Cardiac fibroblast (primary cell): ENCODE data around the gene ABO.
"Not testable (repeated sequence)": the region's sequence is repeated elsewhere in the genome, so short reads cannot be mapped to it uniquely, and the experiment has no call there.

Experiments
- DNase-seq, 2 donors: peaks; one replicate each; pipeline versions ENCODE4 v3.0.0 to v3.0.0-alpha.2; 2010; ENCODE audit warnings: low read depth in 2 of 2
- H3K4me3 ChIP-seq, 2 donors: replicated peaks in 1 of 2; 1 replicate in 1 of 2; 2 replicates in 1 of 2; pipeline ENCODE4 v1.5.1; 2011; ENCODE audit warnings: low read depth in 2 of 2, low read length in 2 of 2, mild to moderate bottlenecking in 2 of 2, moderate library complexity in 1 of 2
- TF ChIP-seq, protein P1 (sequence below): IDR thresholded peaks from one replicate; pipeline ENCODE4 v1.5.1; 2011; ENCODE audit warnings: low read depth, mild to moderate bottlenecking, low read length, inconsistent platforms

The ABO gene

DNA sequence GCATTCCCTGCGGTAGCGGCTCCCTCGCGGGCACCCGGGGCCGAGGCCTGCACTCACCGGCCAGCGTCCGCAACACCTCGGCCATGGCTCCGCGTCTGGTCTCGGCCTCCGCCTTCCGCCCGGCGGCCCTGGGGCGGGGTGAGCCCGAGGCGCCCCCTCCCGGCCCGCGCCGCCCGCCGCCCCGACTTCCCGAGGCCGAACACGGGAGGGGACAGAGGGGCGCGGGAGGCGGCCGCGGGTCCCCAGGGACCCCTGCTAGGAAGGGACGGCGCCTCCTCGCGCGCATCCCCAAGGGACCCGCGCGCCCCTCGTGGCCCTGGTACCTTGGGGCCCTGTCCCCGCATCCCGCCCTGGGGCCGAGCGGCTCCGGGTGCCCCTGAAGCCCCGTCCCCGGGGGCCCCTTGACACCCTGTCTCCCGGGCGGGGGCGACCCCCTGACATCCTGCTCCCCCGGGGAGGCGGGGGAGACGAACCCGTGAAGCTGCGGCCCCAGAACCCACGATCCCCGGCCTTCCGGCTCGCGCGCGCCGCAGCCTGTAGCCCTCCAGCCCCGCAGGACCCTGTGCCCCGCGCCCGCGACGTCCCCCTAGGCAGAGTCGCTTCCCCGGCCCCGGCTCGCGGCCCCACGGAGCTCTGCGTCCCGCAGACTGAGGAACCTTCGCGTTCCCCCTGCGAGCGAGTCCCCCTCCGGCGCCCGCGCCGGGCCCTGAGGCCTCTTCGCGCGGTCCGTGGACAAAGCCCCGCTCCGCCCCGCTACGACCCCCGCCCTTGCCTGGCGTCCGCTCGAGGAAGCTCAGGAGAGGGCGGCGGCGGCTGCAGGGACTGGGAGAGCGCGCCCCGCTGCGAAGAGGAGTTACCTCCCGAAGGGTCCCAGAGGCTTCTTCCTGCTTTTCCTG, at the start of gene ABO:
Gene ABO, minus strand, starts transcription at position 97 of the 896 bp plus-strand sequence.
- H3K4me3 ChIP-seq, result no peak within 1 kb of the TSS
- DNase-seq, result no peak
- TF ChIP-seq, protein P1, sequence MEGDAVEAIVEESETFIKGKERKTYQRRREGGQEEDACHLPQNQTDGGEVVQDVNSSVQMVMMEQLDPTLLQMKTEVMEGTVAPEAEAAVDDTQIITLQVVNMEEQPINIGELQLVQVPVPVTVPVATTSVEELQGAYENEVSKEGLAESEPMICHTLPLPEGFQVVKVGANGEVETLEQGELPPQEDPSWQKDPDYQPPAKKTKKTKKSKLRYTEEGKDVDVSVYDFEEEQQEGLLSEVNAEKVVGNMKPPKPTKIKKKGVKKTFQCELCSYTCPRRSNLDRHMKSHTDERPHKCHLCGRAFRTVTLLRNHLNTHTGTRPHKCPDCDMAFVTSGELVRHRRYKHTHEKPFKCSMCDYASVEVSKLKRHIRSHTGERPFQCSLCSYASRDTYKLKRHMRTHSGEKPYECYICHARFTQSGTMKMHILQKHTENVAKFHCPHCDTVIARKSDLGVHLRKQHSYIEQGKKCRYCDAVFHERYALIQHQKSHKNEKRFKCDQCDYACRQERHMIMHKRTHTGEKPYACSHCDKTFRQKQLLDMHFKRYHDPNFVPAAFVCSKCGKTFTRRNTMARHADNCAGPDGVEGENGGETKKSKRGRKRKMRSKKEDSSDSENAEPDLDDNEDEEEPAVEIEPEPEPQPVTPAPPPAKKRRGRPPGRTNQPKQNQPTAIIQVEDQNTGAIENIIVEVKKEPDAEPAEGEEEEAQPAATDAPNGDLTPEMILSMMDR, result no peak

DNA sequence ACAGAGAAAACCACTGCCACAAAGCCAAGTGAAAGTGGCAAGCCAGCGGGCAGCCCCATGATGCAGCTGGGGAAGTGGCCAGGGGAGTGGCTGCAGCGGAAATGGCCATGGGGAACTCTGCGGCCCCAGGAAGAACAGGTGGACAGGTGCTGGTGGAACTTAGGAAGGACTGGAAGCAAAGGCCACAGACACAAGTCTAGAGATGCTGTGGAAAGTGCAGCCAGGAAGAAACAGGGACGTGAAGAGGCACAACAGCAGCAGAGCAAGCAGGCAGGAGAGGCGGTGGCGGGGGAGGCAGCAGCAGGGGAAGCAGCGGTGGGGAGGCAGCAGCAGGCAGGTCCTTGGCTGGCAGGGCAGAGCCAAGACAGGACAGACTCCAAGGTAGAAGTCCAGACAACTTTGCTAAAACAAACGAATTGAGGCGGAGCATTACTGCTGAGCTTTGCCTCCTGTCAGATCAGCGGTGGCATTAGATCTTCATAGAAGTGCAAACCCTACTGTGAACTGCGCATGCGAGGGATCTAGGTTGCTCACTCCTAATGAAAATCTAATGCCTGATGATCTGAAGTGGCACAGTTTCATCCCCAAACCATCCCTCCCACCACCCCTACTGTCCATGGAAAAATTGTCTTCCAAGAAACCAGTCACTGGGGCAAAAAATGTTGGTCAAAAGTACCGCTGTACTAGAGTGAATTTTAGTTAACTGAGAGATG, 49.1 kb upstream of the ABO start:
- TF ChIP-seq, protein P1, result no peak
- H3K4me3 ChIP-seq, result no peak overlapping the region
- DNase-seq, result no peak

DNA sequence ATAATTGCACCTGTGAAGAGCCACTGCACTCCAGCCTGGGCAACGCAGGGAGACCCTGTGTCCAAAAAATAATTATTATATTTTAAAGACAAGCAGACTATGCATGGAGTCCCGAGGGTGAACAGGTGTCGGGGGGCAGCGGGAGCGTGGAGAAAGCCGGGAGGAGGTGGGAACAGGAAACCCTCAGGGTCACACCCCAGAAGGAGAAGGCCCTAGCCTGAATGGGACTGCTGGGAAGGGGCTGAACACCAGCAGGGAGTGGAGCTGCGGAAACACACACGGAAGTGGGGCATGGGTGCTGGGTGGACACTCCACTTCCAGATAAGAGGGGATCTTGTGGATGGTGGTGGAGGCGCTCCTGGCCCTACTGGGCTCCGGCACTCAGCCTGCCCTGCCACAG, 48.2 kb upstream of the ABO start:
- TF ChIP-seq, protein P1, result no peak
- no peak for DNase-seq

DNA sequence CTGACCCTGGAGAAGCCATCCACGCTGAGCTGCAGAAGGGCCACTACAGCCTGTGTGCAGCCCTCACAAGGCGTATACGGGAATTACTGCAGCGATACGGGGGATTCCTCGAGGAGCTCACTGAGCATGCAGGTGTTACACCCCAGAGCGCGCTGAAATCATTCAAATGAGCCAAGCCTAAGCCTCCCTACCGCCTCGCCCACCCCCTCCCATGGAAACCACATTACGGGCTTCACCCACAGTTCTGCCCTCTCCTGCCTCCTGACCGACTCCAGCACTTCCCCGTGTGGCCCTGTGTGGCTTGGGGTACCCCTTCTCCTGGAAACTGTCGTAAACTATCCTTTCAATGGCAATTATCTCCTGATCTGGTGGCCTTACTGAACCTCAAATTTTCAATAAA, 47.7 kb upstream of the ABO start:
- no peak for DNase-seq
- H3K4me3 ChIP-seq, result no peak overlapping the region
- TF ChIP-seq, protein P1, result no peak

More for the DNA sequence above, 48.2 kb upstream of the ABO start:
- no peak overlapping the region for H3K4me3 ChIP-seq

DNA sequence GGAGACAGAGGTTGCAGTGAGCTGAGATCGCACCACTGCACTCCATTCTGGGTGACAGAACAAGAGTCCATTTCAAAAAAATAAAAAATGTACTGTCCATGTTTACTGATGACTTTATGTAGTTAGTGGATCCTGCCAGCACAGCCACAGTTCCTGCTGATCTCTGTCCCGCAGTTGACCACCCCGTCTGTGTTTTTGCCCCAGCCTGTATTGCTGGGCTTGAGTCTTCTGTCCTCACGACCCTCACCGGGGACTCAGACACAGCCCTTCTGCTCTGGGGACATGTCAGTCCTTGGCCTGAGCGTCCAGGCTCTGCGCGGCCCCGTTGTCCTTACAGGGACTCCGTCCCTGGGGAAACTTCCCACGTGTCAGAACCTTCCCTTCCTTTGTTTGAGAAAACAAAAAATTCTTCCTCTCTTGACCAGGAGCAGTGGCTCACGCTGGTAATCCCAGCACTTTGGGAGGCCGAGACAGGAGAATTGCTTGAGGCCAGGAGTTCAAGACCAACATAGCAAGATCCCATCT, 46.5 kb upstream of the ABO start:
- TF ChIP-seq, protein P1, result no peak

DNA sequence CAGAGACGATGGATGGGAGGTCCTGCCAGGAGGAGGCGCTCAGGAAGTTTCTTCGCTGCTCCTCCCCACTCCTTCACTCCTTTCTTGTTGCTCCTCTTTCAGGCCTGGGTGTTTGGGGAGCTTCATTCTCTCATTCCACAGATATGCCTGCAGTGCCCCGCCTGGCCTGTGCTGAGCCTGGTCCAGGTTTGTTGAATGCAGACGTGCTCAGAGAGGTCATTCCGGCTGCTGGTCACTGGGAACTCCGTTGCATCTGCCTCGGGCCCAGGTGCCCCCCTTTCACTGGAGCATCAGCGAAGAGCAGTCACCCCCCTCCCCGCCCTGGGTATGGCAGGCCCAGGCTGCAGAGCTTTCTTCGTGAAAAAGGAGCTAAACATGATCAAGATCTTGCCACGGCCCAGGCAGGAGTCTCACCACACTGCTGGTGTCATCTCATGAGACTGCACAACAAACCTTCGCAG, 45.5 kb upstream of the ABO start:
- TF ChIP-seq, protein P1, result no peak

More for the DNA sequence above, 46.5 kb upstream of the ABO start:
- no peak for DNase-seq
- H3K4me3 ChIP-seq, result no peak overlapping the region

DNA sequence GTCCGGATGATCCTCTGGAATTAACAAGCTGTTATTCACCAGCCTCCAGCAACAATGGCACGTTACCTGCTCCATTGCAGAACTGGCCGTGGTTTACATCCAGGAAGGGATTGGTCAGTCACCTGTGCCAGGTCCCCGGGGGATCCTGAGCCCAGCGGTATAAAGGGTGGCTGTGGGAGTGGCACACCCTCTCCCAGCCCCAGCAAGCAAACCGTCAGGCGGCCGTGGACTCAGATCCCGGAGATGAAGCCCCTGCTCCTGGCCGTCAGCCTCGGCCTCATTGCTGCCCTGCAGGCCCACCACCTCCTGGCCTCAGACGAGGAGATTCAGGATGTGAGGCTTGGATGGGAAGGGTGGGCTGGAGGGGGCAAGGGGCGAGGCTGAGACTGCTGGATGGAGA, 42.5 kb upstream of the ABO start:
- DNase-seq, result not testable (repeated sequence)

More for the DNA sequence above, 45.5 kb upstream of the ABO start:
- no peak overlapping the region for H3K4me3 ChIP-seq
- DNase-seq, result no peak

More for the DNA sequence above, 42.5 kb upstream of the ABO start:
- H3K4me3 ChIP-seq, result not testable (repeated sequence)
